T follicular helper cell (primary cell): ENCODE data around the gene MMP3.

Experiments used
- DNase-seq: peaks from one replicate; pipeline ENCODE4 v3.0.0-alpha.2; 2020; ENCODE audit warnings: low read depth

The MMP3 gene

DNA sequence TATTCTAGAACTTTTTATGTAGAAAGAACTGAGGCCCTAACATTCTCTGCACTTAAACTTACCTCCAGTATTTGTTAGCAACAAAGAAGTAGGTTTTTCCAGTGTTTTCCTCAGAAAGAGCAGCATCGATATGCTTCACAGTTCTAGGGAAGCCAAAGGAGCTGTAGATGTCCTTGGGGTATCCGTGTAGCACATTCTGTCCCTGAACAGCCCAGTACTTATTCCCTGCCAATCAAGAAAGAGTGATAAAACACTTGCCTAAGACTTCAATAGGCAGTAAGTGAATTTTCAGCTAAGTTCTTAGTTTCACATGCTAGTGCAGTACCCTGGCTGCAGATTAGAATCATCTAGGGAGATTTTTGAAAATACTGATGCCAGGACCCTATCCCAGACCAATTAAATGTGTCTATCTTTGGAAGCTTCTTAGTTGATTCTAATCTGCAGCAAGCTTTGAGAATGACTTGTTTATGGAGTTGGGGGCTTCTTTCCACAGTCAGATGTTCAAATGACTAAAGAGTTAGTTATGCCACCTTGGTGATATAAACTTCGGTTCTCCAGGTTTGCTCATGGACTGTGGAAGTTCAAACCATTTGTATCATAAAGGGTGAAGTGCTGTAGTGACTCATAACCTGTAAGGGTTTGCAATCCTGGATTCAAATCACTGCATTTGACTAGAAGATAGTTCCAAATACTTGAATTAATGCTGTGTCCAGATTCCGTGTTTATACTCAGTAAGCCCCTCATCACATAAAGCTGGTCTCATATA lies 52.0 kb downstream of the MMP3 start:
- DNase-seq, result no peak

DNA sequence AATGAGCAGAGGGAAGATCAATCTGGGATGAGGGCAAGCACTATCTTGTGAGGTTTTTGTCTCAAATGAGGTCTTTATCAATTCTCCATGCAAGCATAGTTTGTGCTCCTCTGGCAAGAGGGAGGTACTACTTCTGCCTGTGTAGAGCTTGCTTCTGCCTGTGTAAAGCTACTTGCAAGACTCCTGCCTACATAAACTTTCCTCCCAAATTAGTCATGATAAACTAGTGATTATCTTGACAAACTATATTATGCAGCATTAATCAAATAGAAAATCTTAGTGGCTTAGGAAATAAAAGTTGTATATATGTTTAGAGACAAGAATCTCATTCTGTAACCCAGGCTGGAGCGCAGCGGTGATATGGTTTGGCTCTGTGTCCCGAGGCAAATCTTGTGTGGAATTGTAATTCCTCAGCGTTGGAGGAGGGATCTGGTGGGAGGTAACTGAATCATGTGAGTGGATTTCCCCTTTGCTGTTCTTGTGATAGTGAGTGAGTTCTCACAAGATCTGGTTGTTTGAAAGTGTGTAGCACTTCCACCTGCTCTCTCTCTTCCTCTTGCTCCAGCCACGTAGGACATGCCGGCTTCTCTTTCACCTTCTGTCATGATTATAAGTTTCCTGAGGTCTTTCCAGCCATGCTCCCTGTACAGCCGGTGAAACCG lies 54.9 kb downstream of the MMP3 start:
- DNase-seq, result no peak
